HG03457 (cell line): ENCODE results near the gene IGSF8.

Source experiments
- ATAC-seq: cut with Tn5 transposase; IDR thresholded peaks from one replicate; pipeline ENCODE4 v1.9.1; 2021; ENCODE audit warnings: moderate number of reproducible peaks; ENCODE audit not compliant: unreplicated experiment

The IGSF8 gene

GRCh38 chr1:160046494-160047110 lies 51.8 kb downstream of the IGSF8 start:
- ATAC-seq: no peak

- ATAC-seq: no peak
These were observed 52.8 kb downstream of the IGSF8 start for GRCh38 chr1:160045653-160046052.

- ATAC-seq: no peak
These were observed 54.9 kb downstream of the IGSF8 start for GRCh38 chr1:160043543-160043942.
